Measurements from ENCODE around the gene UGT1A9.
"Not testable (repeated sequence)": the region's sequence is repeated elsewhere in the genome, so short reads cannot be mapped to it uniquely, and the experiment has no call there.

- TF ChIP-seq CTCF (conservative IDR thresholded peaks at IDR 0.05 in 1 of 2, IDR thresholded peaks at IDR 0.05 in 1 of 2; ENCODE audit: low read depth in 1 of 2, low read length in 2 of 2); EZH2 (IDR thresholded peaks at IDR 0.05; ENCODE audit: low read length, missing control alignments): not testable (repeated sequence)
These were observed 74.1 kb downstream of the UGT1A9 start for GRCh38 chr2:233745838-233746237.

Data from fibroblast of lung (primary cell).